OCI-M1 (cell line): ENCODE measurements around the gene STAB2.

Experiments
- DNase-seq: peaks from one replicate; lab custom pipeline; 2025; lab: John Stamatoyannopoulos, UW

STAB2 gene, protein sequence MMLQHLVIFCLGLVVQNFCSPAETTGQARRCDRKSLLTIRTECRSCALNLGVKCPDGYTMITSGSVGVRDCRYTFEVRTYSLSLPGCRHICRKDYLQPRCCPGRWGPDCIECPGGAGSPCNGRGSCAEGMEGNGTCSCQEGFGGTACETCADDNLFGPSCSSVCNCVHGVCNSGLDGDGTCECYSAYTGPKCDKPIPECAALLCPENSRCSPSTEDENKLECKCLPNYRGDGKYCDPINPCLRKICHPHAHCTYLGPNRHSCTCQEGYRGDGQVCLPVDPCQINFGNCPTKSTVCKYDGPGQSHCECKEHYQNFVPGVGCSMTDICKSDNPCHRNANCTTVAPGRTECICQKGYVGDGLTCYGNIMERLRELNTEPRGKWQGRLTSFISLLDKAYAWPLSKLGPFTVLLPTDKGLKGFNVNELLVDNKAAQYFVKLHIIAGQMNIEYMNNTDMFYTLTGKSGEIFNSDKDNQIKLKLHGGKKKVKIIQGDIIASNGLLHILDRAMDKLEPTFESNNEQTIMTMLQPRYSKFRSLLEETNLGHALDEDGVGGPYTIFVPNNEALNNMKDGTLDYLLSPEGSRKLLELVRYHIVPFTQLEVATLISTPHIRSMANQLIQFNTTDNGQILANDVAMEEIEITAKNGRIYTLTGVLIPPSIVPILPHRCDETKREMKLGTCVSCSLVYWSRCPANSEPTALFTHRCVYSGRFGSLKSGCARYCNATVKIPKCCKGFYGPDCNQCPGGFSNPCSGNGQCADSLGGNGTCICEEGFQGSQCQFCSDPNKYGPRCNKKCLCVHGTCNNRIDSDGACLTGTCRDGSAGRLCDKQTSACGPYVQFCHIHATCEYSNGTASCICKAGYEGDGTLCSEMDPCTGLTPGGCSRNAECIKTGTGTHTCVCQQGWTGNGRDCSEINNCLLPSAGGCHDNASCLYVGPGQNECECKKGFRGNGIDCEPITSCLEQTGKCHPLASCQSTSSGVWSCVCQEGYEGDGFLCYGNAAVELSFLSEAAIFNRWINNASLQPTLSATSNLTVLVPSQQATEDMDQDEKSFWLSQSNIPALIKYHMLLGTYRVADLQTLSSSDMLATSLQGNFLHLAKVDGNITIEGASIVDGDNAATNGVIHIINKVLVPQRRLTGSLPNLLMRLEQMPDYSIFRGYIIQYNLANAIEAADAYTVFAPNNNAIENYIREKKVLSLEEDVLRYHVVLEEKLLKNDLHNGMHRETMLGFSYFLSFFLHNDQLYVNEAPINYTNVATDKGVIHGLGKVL (N-terminal part only)

DNA sequence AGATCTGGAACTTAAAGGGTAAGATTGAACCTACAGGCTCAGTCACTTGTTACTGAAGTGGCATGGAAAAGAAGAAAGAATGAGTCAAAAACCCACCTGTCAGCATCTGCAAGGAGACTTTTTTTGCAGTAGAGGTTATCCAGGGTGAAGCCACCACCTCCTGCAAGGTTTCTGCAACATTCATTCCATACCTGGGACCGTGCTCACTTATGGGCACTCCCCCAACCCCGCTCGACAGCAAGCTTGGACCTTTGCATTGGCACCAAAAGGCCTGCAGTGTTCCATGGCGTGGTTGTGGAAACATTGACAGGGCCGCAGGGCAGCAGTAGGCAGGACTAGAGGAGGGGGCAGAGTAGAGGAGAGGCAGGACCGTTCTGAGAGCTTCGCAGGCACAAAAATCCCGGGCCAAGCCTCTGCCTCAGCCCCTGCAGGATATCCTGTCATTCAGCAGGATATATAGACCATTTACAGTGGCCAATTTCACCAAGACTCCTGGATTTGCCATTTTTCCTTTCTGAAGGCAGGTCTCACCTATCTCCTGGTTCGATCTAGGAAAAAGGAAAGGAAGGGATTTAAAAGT is at the start of gene STAB2:
TSS of gene STAB2 (plus strand) at position 483 of the 580 bp plus-strand sequence. CDS start 204 bp downstream, outside the sequence.
- DNase-seq = no peak

DNA sequence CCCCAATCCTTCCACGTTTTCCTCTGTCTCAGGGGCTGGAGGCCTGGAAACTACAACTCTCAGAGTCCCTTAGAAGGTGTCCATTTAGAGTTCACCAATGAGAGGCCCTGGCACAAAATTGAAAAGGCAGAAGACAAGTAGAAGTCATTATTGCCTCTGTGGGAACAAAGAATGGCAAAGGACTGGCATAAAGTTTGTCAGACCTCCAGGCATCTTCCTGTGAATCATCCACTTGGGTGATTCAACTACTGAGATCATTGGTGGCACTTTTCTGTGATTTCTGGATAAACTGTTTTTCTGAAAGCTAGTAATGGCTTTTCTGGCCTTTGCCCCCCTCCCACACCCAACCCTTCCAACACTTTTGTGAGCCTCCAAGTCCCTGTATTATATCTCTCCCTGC is 48.7 kb upstream of the STAB2 start:
- DNase-seq = no peak

DNA sequence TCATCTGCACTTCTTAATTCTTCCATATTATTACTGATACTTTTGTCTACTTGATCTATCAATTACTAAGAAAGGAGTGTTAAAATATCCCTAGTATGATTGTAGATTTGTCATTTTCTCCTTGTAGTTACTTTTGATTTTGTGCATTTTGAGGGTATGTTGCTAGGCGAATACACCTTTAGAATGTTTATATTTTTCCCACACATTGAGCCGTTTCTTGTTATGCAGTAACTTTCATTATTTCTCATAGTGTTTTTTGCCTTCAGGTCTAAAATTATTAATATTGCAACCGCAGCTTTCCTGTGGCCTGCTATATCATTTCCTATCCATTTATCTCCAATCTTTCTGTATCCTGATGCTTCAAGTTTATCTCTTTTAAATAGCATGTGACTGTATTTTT is 46.8 kb upstream of the STAB2 start:
- no peak for DNase-seq

DNA sequence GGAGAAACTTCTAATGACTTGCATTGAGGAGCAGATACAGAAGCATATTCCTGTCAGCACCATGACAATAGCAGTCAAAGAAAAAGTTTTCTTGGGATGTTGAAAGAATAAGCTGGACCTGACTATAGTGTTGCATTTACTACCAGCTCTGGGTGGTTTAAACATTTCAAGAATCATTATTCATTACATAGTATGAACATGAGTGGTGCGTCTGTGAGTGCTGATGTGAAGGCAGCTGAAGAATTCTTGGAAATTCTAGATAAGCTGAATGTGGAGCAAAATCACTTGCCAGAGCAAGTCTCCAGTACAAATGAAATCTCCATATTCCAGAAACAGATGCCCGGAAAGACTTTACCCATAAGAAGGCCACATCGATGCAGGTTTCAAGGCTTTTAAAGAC is 45.0 kb upstream of the STAB2 start:
- DNase-seq = no peak

DNA sequence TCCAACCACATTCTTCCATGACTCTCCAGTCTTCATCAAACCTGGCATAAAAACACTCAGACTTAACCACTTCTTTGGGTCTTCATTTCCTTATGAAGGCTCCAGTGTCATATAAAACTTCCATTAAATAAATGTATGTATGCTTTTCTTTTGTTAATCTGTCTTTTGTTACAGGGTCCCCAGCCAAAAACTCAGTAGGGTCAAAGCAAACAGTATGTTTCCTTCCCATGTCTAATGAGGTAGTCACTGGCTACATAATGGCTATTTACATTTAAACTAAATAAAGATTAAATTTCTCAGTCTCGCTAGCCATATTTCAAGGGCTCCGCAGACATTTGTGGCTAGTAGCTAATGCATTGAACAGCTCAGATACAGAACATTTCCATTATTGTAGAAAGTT is 40.1 kb upstream of the STAB2 start:
- no peak for DNase-seq

DNA sequence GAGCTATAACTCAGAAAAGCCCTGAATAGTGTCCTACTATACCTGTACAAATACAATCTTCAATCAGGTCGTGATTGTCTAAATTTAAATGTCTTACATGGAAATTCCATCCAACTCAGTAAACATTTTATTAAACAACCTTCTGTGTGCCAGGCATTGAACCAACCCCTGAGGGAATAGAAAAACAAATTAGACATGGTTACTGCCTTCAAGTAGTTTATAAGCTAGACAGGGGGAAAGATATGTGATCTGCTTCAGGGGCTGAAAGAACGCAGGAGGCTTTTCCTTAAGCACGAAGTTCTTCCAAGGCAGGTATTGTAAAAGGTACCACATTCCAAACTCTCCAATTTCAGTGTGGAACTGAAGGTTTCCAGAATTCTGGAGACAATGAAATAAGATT is 39.7 kb upstream of the STAB2 start:
- no peak for DNase-seq

DNA sequence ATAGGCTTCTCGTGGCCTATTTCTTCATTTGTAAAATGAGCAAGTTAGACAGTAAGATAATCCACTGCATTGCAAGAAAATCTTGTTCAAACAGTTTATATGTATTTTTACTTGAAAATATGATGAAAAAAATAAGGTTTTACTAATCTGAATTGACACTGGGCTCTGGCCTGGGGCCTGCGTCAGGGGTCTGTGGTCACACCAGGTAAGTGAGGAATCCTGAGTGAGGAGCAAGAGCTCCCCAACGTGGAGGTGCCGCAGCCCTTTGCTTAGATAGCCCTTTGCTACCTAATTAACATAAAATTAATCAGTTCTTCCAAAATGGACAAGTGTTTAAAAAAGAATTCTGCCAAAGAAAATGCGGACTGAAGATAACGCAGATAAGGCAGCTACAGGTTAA is 39.1 kb upstream of the STAB2 start:
- no peak for DNase-seq

DNA sequence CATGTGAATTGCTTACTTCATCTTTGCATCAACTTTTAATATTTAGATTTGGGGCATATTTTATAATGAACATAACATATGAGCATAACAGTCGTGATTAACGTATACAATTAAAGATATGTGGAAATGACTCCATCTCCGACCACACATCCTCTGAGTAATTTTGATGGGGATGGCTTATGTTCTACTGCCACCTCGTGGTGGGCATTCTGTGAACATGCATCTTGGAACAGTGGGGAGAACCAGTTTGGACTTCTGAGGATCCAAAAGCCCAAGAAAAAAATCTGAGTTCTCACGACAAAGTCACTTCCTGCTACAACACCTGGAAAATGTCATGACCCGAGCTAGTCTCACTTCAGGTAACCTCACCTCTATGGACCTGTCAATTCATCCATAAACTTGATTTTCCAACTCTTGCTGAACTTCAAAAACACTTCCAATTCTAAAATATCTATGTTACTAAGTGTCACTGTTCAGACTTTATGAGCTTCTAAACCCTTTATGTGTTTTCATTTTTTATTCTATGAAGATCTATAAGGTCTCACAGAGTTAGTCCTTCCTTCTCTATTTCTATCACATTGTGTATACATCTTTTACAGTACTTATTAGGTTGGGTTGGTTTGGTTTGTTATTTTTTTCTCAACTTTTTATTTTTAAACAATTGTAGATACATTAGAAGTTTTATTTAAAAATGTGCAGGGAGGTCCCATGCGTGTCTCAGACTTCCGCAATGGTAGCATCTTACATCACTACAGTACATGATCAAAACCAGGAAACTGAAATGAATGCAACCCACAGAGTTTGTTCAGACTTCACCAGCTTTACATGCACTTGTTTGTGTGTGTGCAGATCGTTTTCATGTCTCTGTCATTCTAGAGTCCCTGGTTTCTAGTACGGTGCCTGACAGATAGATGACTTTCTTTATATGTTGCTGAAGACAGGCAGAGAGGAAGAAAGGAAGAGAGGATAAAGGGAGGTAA is 38.2 kb upstream of the STAB2 start:
- DNase-seq = peak; percentile 84

DNA sequence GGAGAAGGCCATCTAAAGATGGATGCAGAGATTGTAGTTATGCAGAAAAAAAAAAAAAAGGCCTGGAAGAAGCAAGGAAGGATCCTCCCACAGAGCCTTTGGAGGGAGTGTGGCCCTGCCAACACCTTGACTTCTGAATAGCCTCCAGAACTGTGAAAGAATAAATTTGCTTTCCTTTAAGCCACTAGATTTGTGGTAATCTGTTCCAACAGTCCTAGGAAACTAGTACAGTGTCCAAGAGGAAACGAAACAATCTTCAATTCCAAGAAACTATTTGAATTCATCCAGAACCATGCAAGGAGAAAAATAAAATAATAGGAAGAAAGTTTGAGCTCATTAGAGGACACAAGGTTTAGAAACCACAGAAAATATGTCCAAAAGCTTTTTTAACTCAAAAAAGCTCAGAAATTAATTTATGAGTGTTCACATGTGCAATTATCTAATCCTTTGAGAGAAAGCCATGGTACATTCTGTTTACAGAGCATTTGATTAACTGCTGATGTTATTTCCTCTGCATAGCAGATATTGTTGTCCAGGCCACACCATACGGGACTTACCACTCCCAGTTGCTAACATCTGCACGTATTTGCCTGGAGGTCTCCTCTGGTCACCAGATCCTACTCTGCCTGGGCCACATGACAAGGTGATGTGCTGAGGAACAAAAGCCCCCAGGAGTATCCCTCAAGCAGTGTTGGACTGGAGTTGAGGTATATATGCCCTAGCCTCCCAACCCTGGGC is 30.0 kb upstream of the STAB2 start:
- no peak for DNase-seq

DNA sequence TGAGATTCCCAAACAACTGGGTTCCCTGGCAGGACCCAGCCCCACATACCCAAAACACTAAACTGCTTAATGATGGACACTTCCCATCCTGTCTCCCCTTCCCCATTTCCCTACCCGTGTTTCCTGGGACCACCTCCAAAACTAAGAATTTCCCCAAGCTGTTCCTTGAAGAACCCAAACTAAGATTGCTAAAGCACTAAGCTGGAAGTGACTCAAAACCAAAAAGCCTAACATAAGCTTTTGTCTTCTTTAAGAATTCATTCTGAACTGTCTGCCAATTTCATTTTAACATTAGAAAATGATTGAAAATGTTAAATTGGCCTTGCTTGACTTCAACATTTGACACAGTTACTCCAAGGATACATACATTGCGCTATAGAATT is 29.5 kb upstream of the STAB2 start:
- DNase-seq = no peak

DNA sequence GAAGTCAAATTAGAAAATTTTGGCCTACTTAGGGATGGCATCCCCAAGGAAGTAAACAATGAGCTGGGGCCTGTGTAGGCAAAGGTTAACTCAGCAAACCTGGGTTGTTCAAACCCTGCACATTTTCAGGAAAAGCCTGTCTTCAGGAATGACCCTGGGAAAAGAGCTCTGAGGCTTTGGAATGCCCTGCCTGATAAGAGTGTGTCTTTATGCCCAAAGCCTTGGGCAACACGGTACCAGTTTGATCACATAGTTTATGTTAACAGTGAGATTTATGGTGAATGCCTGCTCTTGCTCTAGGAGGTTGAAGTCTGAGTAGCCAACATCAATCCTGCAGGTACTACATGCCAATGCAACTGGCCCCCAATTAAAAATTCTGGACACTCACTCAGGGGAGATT is 28.2 kb upstream of the STAB2 start:
- no peak for DNase-seq

DNA sequence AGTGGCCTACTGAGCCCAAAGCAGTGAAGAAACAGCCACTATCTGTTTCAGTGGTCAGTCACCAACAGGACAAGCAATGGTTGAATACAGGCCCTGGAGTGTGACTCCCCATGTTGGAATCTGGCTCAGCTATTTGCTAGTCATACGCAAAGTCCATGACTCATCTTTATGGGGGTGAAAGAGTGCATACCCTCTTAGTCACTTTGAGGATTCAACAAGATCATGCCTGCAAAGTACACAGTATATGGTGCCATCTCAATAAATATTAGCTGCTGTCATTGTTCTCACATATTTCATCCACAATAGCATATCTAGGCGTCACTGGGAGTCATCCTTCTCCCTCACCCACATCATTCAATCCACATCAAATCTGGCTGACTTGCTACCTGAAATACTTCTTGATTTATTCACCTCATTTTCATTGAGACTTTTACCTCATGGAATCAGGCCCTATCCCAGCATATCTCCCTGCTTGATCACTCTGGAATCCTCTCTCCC is 26.4 kb upstream of the STAB2 start:
- no peak for DNase-seq

DNA sequence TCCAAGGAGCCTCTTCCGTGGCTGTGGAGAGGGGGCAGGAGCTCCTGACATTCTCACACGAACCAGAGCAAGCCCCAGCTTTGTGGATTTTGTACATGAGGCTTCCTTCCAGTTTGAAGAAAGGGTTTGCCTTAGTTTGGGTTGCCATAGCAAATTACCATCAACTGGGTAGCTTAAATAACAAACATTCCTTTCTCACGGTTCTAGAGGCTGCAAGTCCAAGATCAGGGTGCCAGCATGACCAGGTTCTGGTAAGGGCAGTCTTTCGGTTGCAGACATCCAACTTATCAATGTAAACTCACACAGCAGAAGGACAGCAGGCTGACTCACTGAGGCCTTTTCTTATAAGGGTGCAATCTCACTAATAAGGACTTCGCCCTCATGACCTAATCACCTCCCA is 25.9 kb upstream of the STAB2 start:
- no peak for DNase-seq

DNA sequence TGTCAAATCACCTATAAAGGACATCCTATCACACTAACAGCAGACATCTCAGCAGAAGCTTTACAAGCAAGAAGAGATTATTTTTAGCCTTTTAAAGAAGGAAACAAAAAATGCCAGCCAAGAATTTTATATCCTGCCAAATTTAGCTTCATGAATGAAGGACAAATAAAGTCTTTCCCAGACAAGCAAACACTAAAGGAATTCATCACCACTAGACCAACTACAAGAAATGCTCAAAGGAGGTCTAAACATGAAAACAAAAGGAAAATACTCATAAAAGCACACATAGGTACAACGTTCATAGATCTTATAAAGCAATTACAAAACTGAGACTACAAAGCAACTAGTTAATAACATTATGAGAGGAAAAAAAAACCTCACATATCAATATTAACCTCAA is 20.7 kb upstream of the STAB2 start:
- DNase-seq = no peak

DNA sequence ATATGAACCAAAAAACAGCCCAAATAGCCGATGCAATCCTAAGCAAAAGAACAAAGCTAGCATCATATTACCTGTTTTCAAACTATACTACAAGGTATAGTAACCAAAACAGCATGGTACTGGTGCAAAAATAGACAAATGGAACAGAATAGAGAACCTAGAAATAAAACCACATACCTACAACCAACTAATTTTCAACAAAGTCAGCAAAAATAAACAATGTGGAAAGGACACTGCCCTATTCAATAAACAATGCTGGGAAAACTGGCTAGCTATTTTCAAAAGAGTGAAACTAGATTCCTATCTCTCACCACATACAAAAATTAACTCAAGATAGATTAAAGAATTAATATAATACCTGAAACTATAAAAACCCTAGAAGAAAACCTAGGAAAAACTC is 17.8 kb upstream of the STAB2 start:
- no peak for DNase-seq

DNA sequence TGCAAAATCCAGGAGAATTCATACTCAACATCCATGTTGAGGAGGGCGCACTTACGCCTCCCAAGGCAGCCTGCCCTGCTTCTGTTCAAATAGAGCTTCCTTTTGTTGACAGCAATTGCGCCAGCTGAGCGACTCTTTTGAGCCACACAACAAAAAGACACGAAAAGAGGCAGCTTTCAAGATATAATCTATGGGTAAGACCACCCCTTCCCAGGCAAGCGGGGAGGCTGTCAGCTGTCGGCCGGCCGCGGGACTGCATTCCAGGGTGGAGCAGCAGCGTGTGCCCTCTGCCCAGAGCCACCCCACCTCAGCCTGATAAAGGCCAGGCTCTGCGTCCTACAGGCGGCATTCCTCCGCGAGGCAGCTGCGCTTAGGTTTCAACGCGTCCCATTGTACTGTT is 15.8 kb upstream of the STAB2 start:
- no peak for DNase-seq

DNA sequence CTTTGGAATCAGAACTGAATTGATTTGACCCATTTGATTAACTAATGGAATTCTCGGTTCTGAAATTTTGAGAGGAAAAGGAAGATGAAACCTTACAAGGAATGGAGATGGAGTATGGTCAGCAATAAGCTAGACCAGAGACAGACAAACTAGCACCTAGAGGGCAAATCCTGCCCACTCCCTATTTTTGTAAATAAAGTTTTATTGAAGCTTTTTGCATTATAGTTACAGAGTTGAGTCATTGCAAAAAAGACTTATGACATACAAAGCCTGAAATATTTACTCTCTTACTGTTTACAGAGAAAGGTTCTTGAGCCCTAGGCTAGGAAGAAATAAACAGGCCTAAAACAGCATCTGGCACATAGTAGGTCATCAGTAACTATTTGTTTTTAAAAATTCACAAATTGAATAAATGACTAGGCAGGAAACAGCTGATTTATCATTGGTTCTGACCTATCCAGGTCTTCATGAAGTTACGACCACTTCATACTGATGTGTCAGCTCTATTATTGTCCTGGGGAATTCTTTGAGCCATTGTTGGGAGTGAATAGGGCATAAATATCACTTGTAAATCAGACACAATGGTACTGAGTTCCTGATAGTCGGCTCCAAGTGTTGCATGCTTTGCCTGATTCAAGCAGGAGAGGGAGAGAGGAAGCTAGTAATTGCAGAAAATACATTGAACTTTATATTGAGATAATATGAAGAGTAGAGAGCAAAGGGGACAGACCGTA is 14.6 kb upstream of the STAB2 start:
- DNase-seq = no peak

DNA sequence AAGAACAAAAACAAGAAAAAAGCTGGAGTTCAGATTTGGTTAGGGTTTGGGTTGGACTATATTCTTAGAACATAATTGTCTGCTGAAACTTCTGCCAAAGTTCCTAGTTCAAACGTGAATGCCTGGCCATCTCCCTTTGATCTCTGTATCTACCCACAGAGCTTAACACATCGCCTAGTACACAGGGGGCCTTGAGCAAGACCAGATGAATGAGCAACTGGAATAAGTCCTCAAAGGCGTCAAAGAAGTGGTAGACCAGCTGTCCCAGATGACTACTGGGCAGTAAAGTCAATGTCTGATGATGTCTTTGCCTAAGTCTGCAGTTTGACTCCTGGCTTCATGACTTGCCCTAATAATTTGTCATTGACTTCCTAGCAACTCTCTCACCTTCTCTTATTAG is 13.9 kb upstream of the STAB2 start:
- DNase-seq = no peak

DNA sequence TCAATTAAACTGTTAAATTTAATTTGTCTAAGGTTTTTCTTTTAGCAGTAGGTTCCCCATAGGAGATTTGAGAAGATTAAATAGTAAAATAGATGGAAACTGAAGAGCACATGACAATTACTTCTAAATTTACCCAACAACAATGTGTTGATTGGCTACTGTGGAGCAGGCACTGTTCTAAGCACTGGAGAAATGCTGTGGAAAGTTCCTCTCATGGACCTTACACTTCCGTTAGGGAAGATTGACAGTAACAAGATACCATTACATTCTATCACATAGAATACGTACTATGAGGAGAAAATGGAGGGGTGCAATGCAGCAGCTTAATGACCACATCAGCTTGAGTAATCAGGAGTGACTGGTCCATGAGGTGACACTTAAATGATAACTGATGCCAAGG is 8.1 kb upstream of the STAB2 start:
- DNase-seq = no peak
